ENCODE results near the gene MRPL10.

DNA sequence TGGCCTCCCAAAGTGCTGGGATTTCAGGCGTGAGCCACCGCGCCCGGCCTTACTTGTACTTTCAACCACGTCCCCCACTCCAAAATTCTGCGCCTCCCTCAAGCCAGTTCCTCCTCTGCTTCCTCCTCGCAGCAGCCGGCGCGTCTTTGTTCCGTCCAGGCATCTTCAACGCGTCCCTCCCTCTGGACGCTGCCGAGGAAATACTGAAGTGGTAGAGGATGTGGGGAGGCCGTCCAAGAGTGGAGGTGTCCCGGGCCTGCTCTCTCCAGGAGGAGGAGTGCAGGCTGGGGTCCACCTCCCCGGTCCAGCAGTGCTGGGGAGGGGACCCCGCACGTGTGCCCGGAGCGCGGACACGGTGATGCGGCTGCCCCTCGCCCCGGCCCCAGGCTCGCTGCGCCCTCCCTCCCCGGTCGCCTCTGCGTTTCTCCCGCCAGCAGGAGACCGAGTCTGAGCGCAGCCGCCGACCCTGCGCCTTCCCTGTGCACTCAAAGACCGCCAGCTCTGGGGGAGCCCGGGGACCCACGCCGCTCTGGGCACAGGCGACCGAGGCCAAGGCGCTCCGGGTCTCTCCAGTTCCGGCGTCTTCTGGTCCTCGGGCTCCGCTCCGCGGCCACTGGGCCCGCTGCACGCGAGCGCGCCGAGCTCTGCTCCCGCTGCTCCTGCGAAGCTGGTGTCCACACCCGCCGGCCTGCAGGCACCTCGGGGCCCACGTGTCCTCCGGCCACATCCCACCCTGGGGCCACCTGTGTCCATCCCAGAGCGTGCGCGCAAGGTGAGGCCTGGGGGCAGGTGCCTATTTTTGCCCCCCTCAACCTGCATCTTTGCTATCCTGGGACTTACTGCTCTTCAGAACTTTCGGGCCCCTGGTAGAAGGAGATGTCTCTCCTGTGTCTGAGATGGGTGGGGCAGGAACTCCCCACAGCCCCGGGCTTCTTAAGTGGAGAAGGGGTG is 41.5 kb downstream of the MRPL10 start:
- TF ChIP-seq, protein P1, sequence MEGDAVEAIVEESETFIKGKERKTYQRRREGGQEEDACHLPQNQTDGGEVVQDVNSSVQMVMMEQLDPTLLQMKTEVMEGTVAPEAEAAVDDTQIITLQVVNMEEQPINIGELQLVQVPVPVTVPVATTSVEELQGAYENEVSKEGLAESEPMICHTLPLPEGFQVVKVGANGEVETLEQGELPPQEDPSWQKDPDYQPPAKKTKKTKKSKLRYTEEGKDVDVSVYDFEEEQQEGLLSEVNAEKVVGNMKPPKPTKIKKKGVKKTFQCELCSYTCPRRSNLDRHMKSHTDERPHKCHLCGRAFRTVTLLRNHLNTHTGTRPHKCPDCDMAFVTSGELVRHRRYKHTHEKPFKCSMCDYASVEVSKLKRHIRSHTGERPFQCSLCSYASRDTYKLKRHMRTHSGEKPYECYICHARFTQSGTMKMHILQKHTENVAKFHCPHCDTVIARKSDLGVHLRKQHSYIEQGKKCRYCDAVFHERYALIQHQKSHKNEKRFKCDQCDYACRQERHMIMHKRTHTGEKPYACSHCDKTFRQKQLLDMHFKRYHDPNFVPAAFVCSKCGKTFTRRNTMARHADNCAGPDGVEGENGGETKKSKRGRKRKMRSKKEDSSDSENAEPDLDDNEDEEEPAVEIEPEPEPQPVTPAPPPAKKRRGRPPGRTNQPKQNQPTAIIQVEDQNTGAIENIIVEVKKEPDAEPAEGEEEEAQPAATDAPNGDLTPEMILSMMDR (conservative IDR thresholded peaks at IDR 0.05 in 1 of 2, IDR thresholded peaks at IDR 0.05 in 1 of 2; ENCODE audit: low read depth in 1 of 2, low read length in 2 of 2): peak; percentile 45 to 54
- TF ChIP-seq EZH2 (IDR thresholded peaks at IDR 0.05; ENCODE audit: low read length, missing control alignments): peak; percentile 27

Measured in fibroblast of lung (primary cell).